ENCODE results near the gene INPP5K.

The INPP5K gene

GRCh38 chr17:1490643-1491442 lies 25.6 kb downstream of the INPP5K start:
- peak; percentile 65 for ATAC-seq
- no peak for TF ChIP-seq CSDC2 (CRISPR knock-in tag; IDR thresholded peaks at IDR 0.05)
- no peak for TF ChIP-seq ZNF565 (CRISPR knock-in tag; conservative IDR thresholded peaks at IDR 0.05; ENCODE audit: low read depth)
- TF ChIP-seq BACH2 (CRISPR knock-in tag; IDR thresholded peaks at IDR 0.05; ENCODE audit: borderline replicate concordance): no peak
- no peak for TF ChIP-seq ESRRG (CRISPR knock-in tag; IDR thresholded peaks at IDR 0.05)
- TF ChIP-seq PATZ1 (CRISPR knock-in tag; IDR thresholded peaks at IDR 0.05; ENCODE audit: borderline replicate concordance): no peak
- no peak for TF ChIP-seq ZFP3 (CRISPR knock-in tag; IDR thresholded peaks at IDR 0.05)

- ATAC-seq: no peak
- no peak for TF ChIP-seq POU6F1 (CRISPR knock-in tag; IDR thresholded peaks at IDR 0.05; ENCODE audit: borderline replicate concordance, low read depth)
Measured at GRCh38 chr17:1488826-1489270, 27.6 kb downstream of the INPP5K start.

- no peak for TF ChIP-seq OSR1 (CRISPR knock-in tag; IDR thresholded peaks at IDR 0.05)
- no peak for TF ChIP-seq CREB5 (CRISPR knock-in tag; IDR thresholded peaks at IDR 0.05; ENCODE audit: low read depth)
- TF ChIP-seq SNAI2 (CRISPR knock-in tag; IDR thresholded peaks at IDR 0.05): no peak
- no peak for TF ChIP-seq PATZ1 (CRISPR knock-in tag; IDR thresholded peaks at IDR 0.05; ENCODE audit: borderline replicate concordance)
- TF ChIP-seq ARNTL (CRISPR knock-in tag; IDR thresholded peaks at IDR 0.05; ENCODE audit: borderline replicate concordance, low read depth): no peak
- no peak for TF ChIP-seq TCF4 (CRISPR knock-in tag; IDR thresholded peaks at IDR 0.05; ENCODE audit: borderline replicate concordance)
- no peak for TF ChIP-seq ZC3H10 (CRISPR knock-in tag; IDR thresholded peaks at IDR 0.05)
- TF ChIP-seq BACH2 (CRISPR knock-in tag; IDR thresholded peaks at IDR 0.05; ENCODE audit: borderline replicate concordance): no peak
- no peak for TF ChIP-seq RARB (CRISPR knock-in tag; IDR thresholded peaks at IDR 0.05)
- no peak; the same call in 1 of the 2 replicates for TF ChIP-seq ZFP30 (CRISPR knock-in tag; IDR thresholded peaks at IDR 0.05)
- TF ChIP-seq ZNF70 (CRISPR knock-in tag; IDR thresholded peaks at IDR 0.05): no peak
- no peak for TF ChIP-seq POU6F1 (CRISPR knock-in tag; IDR thresholded peaks at IDR 0.05; ENCODE audit: borderline replicate concordance, low read depth)
- no peak for TF ChIP-seq ZFP3 (CRISPR knock-in tag; IDR thresholded peaks at IDR 0.05)
- TF ChIP-seq ISL1 (CRISPR knock-in tag; IDR thresholded peaks at IDR 0.05): no peak
- TF ChIP-seq TOX (CRISPR knock-in tag; IDR thresholded peaks at IDR 0.05; ENCODE audit: borderline replicate concordance): no peak
- ATAC-seq: peak; percentile 57
Measured at GRCh38 chr17:1487939-1488825, 28.2 kb downstream of the INPP5K start.
